Mammary epithelial cell (primary cell): ENCODE results near the gene PDZD7.

Experiments used
- EZH2 ChIP-seq: IDR thresholded peaks from 2 replicates; pipeline ENCODE4 v1.6.1; 2012; ENCODE audit warnings: low read length, inconsistent platforms, borderline replicate concordance
- TF ChIP-seq, protein P1 (sequence below), 2 donors: IDR thresholded peaks in 1 of 2; conservative IDR thresholded peaks in 1 of 2; 2 replicates each; pipeline ENCODE4 v1.5.1; 2011 to 2012; ENCODE audit warnings: inconsistent platforms in 2 of 2, low read length in 2 of 2, mild to moderate bottlenecking in 2 of 2, control low read depth in 1 of 2, low read depth in 1 of 2; ENCODE audit not compliant: insufficient read depth in 1 of 2; ENCODE audit errors: extremely low read depth in 1 of 2

DNA sequence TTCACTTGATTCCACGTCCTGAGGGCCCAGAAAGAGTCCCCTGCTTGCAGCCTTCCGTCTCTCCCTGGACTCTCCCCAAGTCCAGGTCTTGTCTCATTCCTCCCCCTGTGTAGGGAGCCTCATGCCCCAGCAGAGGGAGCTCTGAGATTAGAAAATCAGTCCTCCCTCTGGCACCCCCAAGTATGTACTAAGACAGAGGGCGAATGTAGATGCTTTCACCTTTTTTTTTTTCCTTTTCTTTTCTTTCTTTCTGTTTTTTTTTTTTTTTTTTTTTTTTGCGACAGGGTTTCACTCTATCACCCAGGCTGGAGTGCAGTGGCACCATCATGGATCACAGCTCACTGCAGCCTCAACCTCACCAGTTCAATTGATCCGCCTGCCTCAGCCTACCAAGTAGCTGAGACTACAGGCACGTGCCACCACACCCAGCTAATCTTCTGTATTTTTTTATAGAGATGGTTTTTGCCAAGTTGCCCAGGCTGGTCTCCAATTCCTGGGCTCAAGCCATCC lies 10.4 kb upstream of the PDZD7 start:
- TF ChIP-seq, protein P1, sequence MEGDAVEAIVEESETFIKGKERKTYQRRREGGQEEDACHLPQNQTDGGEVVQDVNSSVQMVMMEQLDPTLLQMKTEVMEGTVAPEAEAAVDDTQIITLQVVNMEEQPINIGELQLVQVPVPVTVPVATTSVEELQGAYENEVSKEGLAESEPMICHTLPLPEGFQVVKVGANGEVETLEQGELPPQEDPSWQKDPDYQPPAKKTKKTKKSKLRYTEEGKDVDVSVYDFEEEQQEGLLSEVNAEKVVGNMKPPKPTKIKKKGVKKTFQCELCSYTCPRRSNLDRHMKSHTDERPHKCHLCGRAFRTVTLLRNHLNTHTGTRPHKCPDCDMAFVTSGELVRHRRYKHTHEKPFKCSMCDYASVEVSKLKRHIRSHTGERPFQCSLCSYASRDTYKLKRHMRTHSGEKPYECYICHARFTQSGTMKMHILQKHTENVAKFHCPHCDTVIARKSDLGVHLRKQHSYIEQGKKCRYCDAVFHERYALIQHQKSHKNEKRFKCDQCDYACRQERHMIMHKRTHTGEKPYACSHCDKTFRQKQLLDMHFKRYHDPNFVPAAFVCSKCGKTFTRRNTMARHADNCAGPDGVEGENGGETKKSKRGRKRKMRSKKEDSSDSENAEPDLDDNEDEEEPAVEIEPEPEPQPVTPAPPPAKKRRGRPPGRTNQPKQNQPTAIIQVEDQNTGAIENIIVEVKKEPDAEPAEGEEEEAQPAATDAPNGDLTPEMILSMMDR (conservative IDR thresholded peaks at IDR 0.05 in 1 of 2, IDR thresholded peaks at IDR 0.05 in 1 of 2; ENCODE audit: extremely low read depth in 1 of 2, insufficient read depth in 1 of 2, low read depth in 1 of 2, low read length in 2 of 2): peak; percentile 86 to 88
- TF ChIP-seq EZH2: no peak
